ENCODE measurements around the gene PIKFYVE.
"Not testable (repeated sequence)": the region's sequence is repeated elsewhere in the genome, so short reads cannot be mapped to it uniquely, and the experiment has no call there.

Gene PIKFYVE, protein sequence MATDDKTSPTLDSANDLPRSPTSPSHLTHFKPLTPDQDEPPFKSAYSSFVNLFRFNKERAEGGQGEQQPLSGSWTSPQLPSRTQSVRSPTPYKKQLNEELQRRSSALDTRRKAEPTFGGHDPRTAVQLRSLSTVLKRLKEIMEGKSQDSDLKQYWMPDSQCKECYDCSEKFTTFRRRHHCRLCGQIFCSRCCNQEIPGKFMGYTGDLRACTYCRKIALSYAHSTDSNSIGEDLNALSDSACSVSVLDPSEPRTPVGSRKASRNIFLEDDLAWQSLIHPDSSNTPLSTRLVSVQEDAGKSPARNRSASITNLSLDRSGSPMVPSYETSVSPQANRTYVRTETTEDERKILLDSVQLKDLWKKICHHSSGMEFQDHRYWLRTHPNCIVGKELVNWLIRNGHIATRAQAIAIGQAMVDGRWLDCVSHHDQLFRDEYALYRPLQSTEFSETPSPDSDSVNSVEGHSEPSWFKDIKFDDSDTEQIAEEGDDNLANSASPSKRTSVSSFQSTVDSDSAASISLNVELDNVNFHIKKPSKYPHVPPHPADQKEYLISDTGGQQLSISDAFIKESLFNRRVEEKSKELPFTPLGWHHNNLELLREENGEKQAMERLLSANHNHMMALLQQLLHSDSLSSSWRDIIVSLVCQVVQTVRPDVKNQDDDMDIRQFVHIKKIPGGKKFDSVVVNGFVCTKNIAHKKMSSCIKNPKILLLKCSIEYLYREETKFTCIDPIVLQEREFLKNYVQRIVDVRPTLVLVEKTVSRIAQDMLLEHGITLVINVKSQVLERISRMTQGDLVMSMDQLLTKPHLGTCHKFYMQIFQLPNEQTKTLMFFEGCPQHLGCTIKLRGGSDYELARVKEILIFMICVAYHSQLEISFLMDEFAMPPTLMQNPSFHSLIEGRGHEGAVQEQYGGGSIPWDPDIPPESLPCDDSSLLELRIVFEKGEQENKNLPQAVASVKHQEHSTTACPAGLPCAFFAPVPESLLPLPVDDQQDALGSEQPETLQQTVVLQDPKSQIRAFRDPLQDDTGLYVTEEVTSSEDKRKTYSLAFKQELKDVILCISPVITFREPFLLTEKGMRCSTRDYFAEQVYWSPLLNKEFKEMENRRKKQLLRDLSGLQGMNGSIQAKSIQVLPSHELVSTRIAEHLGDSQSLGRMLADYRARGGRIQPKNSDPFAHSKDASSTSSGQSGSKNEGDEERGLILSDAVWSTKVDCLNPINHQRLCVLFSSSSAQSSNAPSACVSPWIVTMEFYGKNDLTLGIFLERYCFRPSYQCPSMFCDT (N-terminal part only)

DNA sequence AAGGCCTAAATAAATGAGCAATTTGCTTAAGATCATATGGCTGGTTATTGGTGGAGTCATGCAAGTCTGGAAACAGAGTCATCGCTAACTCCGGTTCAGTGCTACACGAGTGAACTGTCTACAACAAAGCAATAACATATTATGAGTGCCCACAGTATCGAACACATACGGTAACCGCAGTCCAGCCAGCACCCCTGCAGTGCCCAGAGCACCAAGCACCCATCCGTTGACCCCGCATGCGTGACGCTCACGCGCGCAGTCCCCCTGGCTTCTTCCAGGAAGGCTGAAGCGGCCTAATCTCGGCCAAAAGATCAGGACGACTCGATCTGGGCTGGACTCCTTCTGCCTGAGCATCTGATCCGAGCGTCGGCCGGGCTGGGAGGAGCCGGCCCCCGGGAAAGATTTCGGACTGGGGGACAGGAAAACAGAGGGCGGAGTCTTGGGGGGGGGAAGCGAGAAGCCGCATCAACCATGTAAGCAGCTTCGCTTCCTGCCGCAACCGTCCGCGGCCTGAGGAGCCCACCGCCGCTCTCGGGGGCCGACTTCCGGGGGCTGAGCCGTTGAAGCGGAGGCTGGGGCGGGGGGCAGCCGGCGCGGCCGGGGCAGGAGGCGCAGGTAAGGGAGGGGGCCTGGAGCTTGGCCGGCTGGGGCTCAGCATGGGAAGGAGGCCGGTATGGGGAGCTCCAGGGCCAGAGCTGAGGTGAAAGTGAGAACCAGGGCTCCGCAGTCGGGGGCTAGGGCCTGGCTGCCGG is at the start of gene PIKFYVE:
Gene PIKFYVE (plus strand): TSS at position 455 of the 752 bp plus-strand sequence. CDS start 5,265 bp downstream, outside the sequence.
- in situ Hi-C loops (cut with MboI; ENCODE audit: low sequenced_read_pairs): no loop called here

DNA sequence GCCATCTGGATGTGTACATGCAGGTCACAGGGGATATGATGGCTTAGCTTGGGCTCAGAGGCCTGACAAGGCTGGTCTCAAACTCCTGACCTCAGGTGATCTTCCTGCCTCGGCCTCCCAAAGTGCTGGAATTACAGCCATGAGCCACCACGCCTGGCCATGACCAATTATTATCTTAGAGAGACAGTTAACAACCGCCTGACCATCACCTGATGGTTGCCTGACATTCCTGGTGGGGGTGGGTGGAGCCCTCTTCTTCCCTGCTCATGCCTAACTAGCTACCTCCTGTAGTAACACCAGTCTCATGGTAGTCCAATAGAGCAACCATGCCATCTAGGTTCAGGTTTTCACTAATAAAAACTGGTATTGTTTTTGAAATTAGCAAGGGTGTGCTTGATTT is 44.2 kb upstream of the PIKFYVE start:
- in situ Hi-C loops (cut with MboI; ENCODE audit: low sequenced_read_pairs): not testable (repeated sequence)

DNA sequence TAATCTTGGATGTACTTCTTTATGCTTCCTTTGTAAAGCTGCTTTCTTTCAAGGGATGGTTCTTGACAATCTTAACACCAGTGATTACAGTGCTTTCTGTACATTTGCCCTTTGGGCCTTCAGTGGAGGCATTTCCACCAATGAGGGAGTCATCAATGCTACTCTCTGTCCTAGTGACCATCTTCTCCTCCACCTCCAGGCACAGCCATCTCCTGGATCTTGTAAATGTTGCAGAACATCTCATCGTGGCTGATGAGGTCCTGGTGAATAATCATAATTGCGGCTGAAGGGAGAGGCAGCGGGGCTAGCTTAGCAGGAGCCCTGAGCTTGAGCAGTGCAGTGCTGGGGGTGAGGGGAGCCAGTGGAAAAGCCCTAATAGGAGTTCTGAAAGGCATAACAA is 43.7 kb upstream of the PIKFYVE start:
- in situ Hi-C loops (cut with MboI; ENCODE audit: low sequenced_read_pairs): no loop called here

DNA sequence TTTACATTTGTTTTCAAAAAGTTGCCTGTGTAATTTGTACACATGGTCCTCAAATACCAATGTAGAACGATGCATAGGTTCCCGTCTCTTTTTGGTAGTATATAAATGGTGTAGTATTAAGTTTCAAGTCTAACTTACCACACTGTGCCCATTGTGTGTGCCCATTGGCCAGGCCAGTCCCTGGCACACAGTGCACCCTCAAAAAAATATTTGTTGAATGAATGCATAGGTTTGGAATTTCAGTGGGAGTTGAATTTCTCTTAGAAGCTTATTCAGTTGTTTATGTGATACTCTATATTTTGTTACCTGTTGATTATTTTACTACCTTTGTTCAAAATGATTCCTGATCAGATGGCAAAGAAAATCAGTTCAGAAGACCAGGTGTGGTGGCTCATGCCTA is 41.3 kb upstream of the PIKFYVE start:
- in situ Hi-C loops (cut with MboI; ENCODE audit: low sequenced_read_pairs): no loop called here

DNA sequence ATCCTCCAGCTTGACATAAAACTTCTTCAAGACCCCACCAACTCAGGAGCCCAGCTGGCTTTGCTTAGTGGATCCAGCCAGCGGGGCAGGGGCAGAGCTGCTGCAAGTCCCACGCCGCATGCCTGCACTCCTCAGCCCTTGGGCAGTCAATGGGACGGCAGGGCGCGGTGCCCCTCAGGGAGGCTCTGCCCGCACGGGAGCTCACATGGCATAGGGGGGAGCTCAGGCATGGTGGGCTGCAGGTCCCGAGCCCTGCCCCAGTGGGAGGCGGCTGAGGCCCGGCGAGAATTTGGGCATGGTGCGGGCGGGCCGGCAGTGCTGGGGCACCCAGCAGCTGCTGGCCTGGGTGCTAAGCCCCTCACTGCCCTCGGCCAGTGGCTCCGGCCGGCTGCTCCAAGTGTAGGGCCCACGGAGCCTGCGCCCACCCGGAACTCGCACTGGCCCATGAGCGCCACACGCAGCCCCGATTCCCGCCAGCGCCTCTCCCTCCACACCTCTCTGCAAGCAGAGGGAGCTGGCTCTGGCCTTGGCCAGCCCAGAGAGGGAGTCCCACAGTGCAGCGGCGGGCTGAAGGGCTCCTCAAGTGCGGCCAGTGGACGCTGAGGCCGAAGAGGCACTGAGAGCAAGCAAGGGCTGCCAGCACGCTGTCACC is 38.3 kb upstream of the PIKFYVE start:
- in situ Hi-C loops (cut with MboI; ENCODE audit: low sequenced_read_pairs): no loop called here

DNA sequence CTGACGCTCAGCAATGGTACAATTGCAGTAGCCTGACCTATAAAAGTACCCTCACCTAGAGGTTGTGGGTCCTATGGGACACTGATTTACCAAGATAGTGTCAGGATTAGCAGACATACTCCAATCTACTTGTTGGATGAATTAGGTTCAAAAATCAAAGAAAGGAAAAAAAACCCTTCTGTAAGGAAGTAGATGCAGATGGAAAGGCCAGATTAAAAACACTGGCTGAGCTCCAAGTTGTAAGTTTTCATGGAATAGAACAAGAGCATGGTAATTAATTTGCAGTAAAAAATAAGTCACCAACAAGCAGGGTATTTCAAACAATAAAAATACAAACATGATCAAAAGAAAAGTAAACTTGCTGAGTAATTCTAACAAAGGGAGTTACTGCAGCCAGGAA is 37.6 kb upstream of the PIKFYVE start:
- in situ Hi-C loops (cut with MboI; ENCODE audit: low sequenced_read_pairs): no loop called here

DNA sequence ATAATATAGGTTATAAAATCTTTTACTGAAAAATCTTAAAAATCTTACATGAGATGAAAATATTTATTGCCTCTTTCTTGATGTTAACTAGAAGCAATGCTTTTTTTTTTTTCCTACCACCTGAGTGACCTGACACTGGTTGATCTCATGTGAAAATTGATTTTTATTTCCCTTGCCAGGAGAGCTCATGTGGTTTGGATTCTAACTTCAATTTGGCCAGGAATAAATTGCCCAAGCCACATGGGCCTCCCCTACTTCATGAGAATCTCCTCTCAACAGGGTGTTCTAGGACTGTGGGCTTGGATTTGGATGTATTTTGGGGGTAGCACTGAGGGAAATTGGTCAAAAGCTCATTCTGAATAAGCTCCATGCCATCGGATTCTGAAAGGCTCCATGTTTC is 31.3 kb upstream of the PIKFYVE start:
- in situ Hi-C loops (cut with MboI; ENCODE audit: low sequenced_read_pairs): no loop called here

DNA sequence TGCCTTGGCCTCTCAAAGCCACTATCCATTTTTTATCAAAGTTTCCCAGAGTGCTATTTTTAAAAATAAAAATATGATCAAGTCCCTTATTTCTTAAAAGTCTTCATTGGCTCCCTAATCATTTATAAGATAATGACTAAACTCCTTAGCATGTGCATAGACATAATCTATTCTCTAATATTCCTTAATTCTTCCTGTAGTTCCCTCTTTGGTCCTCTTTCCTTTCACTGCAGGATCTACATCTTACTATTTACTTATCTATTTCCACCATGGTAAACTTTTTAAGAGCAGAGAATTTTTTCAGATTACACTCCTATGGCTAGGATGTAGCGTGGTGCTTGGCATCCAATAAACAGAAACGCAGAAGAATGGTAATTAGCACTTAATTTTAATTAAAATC is 30.2 kb upstream of the PIKFYVE start:
- in situ Hi-C loops (cut with MboI; ENCODE audit: low sequenced_read_pairs): no loop called here

DNA sequence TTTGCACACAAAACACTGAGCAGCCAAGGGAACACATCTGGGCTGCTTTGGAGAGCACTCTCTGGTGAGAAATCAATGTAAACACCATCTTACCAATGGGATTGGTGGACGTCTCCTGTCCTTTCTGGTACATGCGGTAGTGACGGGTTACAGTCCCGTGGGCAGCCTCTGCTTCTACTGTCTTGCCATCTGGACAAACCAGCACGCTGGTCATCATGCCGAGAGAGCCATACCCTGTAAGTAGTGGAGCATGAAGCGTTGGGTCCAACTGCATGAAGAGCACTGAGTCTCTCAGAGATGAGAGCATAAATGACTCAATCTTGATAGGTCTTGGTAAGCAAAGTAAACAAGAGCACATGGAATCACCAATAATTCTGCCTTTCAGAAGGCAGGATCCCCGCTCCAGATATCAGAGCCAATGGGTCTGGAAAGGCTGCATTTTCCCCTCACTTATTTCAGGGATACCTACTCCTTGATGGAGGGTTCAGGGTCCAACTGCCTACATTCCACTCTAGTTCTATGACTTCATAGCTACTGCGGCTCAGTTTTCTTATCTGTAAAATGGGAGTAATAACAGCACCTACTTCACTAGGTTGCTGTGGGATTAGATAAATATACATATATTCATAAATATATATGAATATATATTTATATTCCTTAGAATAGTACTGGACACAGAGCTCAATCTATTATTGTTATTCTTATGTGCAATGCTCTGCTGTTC is 26.1 kb upstream of the PIKFYVE start:
- in situ Hi-C loops (cut with MboI; ENCODE audit: low sequenced_read_pairs): no loop called here

DNA sequence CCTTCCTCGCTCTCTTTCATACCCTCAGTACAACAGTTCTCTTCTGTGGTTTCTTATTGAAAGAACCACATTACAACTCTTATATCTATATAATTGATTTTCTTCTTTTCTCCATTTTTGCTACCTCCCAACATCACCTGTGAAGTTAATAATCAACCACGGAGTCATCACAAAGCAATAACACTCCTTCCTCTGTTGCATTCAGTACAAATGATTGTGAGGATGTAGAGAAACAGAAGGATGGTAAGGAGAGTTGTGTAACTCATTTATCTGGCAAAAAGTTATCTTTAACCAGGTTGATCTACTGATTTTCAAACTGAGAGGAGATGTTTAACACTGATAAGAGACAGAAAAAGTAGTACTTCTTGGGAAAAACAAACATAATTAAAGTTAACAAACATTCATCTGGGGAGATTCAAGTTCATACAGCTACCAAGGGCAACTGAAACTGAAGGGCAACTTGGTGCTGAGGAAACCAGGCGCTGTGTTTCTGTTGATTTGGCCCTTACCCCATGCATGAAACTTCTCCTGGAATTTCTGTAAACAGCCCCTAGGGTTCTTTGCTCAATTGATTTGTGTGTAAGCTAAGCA is 25.3 kb upstream of the PIKFYVE start:
- in situ Hi-C loops (cut with MboI; ENCODE audit: low sequenced_read_pairs): no loop called here

DNA sequence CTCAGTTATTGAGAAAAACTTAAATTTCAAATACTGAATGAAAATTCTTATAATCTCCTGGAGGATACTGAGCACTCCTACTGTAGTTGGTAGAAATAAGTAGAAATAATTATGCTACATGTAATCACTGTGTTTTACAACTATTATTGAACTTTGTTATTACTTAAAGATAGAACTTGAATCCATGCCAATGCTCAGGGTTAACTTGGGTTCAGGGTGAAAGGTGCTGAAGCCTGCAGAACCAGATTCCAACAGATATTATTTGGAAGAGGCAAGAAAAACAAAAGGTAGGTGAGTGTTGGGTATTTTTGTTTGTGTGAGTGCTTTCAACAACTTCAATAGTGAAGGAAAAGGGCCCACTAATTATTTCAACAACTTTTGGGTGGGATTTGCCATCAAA is 21.6 kb upstream of the PIKFYVE start:
- in situ Hi-C loops (cut with MboI; ENCODE audit: low sequenced_read_pairs): no loop called here

DNA sequence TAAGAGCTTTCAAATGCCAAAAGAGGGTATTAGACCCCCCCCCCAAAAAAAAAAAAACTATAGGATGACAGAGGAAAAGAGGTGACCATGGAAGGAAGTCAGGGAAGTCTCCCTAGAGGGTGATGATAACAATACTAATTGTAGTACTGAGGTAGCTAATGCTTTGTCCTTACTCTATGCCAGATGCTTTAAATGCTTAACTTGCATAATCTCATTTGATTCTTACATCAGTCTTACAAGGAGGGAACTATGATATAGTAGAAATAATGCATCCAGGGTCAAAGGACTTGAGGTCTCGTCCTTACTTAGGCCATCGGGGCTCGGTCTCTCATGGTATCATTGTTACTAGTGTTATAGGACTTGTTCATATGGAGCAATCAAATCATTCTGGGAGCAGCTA is 20.3 kb upstream of the PIKFYVE start:
- in situ Hi-C loops (cut with MboI; ENCODE audit: low sequenced_read_pairs): no loop called here

DNA sequence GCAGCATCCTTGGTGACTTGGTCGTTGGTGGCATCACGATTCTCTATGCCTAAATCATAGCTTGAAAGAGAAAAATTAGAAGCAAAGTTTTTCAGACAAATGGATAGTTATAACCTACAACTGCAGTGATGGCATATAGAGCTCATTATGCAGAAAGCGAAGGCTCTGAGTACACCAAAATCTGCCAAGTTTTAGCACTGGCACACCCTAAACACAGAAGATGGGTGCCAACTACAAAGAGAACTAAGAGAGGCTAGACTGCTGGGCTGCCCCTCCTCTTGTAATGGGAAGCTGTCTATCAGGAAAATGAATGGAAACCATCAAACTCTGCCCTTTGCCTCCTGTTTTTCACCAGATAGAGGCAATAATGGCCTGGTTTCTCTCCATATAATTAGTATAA is 17.5 kb upstream of the PIKFYVE start:
- in situ Hi-C loops (cut with MboI; ENCODE audit: low sequenced_read_pairs): no loop called here

DNA sequence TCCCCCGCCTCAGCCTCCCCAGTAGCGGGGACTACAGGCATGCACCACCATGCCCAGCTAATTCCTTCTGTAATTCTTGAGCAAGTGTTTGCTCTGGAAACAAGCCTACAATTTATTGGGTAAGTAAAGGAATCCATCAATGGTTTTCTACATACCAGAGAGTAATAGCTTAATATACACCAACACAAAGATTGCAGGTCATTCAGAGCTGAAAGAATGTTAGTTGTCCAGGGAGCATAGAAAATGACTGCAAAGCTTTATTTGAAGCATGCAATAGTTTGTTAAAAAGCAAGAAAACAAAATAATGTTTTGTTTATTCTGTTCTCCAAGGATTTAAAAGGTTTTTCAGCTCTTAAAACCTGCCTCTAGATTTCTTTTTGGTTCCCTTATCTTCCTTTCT is 16.8 kb upstream of the PIKFYVE start:
- in situ Hi-C loops (cut with MboI; ENCODE audit: low sequenced_read_pairs): no loop called here

DNA sequence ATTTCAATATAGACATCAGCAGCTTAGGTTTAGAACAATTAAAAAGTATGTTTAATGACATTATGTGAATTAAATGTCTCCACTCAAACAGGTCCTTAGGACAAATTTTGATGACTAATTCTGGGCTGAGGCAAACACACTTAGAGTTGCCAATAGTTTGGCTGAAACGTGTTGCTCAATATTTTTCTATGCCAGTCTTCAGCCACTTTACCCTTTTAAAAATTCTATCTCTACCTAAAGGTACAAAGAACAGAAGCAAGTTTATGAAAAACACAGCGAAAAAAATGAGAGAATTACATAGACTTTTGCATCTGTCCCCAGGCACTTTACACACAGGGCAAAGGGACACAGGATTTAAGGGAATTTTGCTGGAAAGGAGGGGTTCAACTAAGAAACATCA is 15.7 kb upstream of the PIKFYVE start:
- in situ Hi-C loops (cut with MboI; ENCODE audit: low sequenced_read_pairs): no loop called here

DNA sequence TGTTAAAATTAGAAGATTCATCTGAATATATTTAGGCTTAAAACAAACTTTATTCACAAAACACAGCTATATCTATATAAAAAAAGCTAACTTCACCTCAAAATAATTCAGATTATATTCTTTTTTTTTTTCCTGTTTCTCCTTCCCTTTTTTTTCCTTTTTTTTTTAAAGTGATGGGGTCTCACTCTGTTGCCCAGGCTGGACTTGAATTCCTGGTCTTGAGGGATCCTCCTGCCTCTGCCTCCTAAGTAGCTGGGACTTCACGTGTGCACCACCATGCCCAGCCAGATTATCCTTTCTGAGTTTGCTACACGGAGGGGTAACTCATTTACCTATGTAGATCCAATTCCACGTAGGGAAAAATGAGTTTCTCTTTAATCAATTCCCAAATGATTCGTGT is 15.0 kb upstream of the PIKFYVE start:
- in situ Hi-C loops (cut with MboI; ENCODE audit: low sequenced_read_pairs): no loop called here

DNA sequence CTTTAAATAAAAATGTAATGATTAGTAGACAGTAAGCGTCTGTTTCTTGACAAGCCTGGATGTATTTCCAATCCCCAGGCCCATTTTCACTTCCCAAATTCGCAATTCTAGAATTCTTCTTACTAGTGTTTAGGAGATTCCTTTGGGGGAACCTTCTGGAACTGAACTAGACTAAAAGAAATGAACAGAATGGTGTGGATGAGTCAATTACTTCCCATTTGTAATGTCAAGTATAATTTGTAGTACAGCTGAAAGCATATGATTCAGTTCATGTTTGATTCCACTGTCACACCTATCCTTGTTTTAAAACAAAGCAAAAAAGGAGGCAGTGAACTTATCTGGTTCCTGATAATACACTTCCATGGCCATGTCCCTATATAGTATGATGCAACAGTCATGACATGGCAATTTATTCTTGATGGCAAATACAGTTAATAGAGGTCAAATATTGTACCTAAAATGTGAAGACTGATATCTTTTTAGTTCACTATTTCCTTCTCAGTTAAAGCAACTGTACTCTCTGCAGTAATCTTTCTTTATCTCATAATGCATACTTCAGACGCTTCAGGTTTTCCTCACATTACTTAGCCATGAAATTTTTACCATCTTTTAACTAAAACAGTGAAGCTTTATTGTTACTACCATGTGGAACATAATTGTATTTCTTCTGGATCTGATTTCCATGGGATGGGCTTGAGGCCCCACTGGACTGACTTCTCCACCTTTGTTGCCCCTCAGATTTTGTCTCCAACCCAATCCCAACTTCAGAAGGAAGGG is 13.2 kb upstream of the PIKFYVE start:
- in situ Hi-C loops (cut with MboI; ENCODE audit: low sequenced_read_pairs): no loop called here

DNA sequence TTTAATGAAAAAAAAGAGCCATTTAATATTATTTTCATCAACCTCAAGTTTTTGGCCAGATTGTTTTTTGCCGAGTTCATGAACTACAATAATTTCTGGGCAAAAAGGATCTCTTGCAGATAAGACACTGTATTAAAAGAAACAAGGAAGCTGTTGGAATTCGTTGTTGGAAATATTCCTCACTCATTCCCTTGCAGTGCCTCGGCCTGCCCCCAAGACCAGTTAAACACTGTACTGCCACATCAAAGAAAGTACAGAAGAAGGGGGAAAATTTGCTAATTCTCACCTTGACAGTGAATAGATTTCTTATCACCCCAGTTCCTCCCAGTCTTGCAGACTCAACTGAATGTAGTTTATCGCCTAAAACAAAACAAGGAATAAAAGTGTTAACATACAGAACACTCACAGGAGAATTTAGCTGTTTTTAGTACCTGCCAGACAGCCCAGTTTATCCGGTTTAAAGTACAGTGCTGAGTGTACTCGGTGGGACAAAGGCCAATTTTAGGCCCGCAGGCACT is 12.4 kb upstream of the PIKFYVE start:
- in situ Hi-C loops (cut with MboI; ENCODE audit: low sequenced_read_pairs): no loop called here
